Thoracic aorta (tissue), 2 donors: ENCODE results near the gene ARIH2. TPM values are rescaled to one million over a fixed set of nuclear protein-coding genes. Genes with fewer than 3 reads are reported as not detected.

Experiments
- ATAC-seq: fragments of 150-250 bp; one replicate; pipeline ENCODE4 v1.8.0; 2017; ENCODE audit warnings: low read depth; ENCODE audit not compliant: insufficient number of reproducible peaks, low FRiP score
- DNase-seq: peaks from one replicate; pipeline ENCODE4 v3.0.0-alpha.2; 2020; ENCODE audit warnings: low spot score
- H3K27ac ChIP-seq, 2 donors: fragments of 200-600 bp; sonication (generic); 1 replicate in 1 of 2; 2 replicates in 1 of 2; pipeline ENCODE4 v1.5.1; 2016; ENCODE audit warnings: mild to moderate bottlenecking in 2 of 2, moderate library complexity in 2 of 2
- H3K27me3 ChIP-seq: fragments of 200-600 bp; sonication (generic); replicated peaks from 2 replicates; pipeline ENCODE4 v1.6.0; 2016; ENCODE audit warnings: mild to moderate bottlenecking; ENCODE audit not compliant: insufficient read depth
- H3K36me3 ChIP-seq: fragments of 200-600 bp; sonication (generic); one replicate; pipeline ENCODE4 v1.5.1; 2016
- H3K4me1 ChIP-seq, 2 donors: fragments of 200-600 bp; sonication (generic); 1 replicate in 1 of 2; 2 replicates in 1 of 2; pipeline versions ENCODE4 v1.5.1 to v1.6.0; 2016; ENCODE audit warnings: low read depth in 2 of 2, mild to moderate bottlenecking in 1 of 2; ENCODE audit not compliant: control insufficient read depth in 1 of 2
- H3K4me3 ChIP-seq: fragments of 200-600 bp; sonication (generic); 2 replicates; pipeline ENCODE4 v1.5.1; 2016; ENCODE audit warnings: mild to moderate bottlenecking
- H3K9me3 ChIP-seq: fragments of 200-600 bp; sonication (generic); 2 replicates; pipeline ENCODE4 v1.5.1; 2016
- total RNA-seq, 2 donors: library from RNA; depleted of rRNA; stranded (reverse); fragments of >200 nt; gene quantifications; one replicate each; pipeline versions ENCODE4 v1.1.0 to v1.2.3, GENCODE V29; 2016
- TF ChIP-seq, protein P1 (sequence below): fragments of 200-600 bp; sonication (generic); IDR thresholded peaks from one replicate; pipeline ENCODE4 v1.5.1; 2019; ENCODE audit warnings: antibody characterized with exemption

Gene ARIH2
- total RNA-seq, 2 donors from 2014 or later = 90.4 to 162 TPM

DNA sequence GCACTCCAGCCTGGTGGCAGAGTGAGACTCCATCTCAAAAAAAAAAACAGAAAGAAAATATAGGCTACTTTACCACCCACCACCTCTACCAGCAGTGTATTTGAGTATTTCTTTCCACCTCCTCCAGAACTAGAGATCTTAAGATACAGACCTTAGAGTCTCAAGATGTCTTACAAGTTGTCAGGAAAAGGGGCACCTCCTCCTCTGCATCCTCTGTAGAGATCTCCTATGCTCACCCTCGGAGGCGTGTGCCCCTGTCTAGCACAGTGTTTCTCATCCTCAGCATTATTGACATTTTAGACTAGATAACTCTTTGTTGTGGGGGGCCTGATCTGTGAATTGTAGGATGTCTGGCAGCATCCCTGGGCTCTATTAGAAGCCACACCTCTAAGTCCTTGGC lies 43.7 kb downstream of the ARIH2 start:
- TF ChIP-seq, protein P1, sequence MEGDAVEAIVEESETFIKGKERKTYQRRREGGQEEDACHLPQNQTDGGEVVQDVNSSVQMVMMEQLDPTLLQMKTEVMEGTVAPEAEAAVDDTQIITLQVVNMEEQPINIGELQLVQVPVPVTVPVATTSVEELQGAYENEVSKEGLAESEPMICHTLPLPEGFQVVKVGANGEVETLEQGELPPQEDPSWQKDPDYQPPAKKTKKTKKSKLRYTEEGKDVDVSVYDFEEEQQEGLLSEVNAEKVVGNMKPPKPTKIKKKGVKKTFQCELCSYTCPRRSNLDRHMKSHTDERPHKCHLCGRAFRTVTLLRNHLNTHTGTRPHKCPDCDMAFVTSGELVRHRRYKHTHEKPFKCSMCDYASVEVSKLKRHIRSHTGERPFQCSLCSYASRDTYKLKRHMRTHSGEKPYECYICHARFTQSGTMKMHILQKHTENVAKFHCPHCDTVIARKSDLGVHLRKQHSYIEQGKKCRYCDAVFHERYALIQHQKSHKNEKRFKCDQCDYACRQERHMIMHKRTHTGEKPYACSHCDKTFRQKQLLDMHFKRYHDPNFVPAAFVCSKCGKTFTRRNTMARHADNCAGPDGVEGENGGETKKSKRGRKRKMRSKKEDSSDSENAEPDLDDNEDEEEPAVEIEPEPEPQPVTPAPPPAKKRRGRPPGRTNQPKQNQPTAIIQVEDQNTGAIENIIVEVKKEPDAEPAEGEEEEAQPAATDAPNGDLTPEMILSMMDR = no peak
- Histone ChIP-seq H3K27me3 (no peaks in the 10 kb centered on the region), H3K9me3 (no peaks in the 10 kb centered on the region), H3K27ac (no peak overlapping the region), H3K36me3 (peaks cover 7% of the 10 kb centered on the region), H3K4me1 (no peaks in the 10 kb centered on the region), H3K4me3 (no peak overlapping the region)
- no peak for ATAC-seq
- DNase-seq = no peak

DNA sequence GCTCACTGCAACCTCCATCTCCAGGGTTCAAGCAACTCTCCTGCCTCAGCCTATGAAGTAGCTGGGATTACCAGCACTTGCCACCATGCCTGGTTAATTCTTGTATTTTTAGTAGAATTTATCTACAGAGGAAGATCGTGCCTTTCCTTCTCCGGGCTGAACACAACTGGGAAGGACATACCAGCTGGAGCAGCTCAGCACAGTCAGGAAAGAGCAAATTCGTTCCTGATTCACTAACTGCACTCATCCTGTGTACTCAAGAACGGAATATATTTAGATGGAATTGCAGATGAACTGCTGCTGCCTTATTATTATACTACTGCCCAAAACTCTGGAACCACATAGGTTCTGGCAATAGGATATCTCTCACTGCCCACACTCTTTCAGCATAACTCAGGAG lies 44.3 kb downstream of the ARIH2 start:
- peaks cover 4% of the 10 kb centered on the region for H3K36me3 ChIP-seq
- H3K4me3 ChIP-seq = no peak overlapping the region
- TF ChIP-seq, protein P1 = no peak
- no peak overlapping the region for H3K27ac ChIP-seq
- H3K27me3 ChIP-seq = no peaks in the 10 kb centered on the region
- ATAC-seq (no peak), DNase-seq (no peak)
- H3K4me1 ChIP-seq = no peaks in the 10 kb centered on the region
- no peaks in the 10 kb centered on the region for H3K9me3 ChIP-seq

DNA sequence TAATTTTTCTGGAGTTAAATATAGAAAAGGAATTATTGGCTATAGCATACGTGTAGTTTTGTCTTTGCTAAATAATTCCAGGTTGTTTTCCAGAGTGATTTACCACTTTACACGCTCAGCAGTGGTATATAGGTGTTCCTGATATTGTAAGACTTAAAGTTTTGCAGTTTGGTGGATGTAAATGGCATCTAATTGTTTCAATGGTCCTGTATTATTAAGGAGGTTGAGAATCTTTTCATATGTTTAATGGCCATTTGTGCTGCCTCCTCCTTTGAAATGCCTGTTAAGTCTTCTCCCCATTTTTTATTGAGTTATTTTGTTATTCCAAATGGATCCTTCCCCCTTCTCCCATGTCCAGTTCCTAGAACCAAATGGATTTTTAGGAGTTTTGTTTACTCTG lies 44.9 kb downstream of the ARIH2 start:
- TF ChIP-seq, protein P1 = no peak
- Histone ChIP-seq H3K4me3 (no peak overlapping the region), H3K4me1 (no peaks in the 10 kb centered on the region), H3K27me3 (no peaks in the 10 kb centered on the region), H3K27ac (no peak overlapping the region), H3K36me3 (peaks cover 7% of the 10 kb centered on the region), H3K9me3 (no peaks in the 10 kb centered on the region)
- DNase-seq = no peak
- ATAC-seq = no peak

DNA sequence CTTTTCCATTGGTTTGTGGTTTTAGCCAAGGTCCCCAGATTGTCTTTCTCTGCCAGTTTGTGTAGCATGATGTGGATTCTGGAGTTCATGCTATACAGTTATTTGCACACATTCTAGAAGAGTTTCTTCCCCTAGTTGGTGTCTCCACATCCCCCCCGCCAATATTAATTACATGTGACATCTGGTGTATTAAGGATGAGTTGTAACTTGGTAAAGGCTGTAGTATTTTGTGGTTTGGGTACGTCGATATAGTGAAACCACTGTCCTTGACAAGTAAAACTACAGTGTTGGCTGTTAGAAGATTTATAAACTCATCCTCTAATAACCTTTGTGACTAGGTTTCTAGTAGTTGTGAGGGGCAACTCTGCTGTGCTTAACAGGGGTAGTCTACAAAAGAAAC lies 47.7 kb downstream of the ARIH2 start:
- ATAC-seq = no peak
- Histone ChIP-seq H3K27ac (no peak overlapping the region), H3K27me3 (no peaks in the 10 kb centered on the region), H3K9me3 (no peaks in the 10 kb centered on the region), H3K4me3 (no peak overlapping the region), H3K36me3 (peaks cover 33% of the 10 kb centered on the region), H3K4me1 (no peaks in the 10 kb centered on the region)
- TF ChIP-seq, protein P1 = no peak
- no peak for DNase-seq

DNA sequence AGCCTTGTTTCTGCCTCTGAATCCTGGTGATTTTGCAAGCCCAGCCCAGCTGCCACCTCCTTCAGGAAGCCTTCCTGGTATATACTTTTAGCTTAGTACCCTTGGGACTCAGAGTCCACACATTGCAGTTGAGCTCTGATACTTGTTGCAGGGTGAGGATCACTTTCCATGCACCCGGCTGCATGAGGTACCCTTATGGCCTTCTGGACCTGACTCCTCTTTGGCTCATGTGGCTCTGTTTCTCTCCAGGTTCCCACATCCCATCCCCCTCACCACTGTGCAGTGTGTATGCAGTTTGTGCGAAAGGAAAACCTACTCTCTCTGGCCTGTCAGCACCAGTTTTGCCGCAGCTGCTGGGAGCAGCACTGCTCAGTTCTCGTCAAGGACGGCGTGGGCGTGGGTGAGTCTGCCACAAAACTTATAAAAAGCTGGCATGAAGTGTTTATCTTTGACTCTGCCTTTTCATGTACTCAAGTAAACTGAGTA lies 48.3 kb downstream of the ARIH2 start:
- H3K27me3 ChIP-seq = no peaks in the 10 kb centered on the region
- no peaks in the 10 kb centered on the region for H3K4me1 ChIP-seq
- no peak overlapping the region for H3K27ac ChIP-seq
- no peak overlapping the region for H3K4me3 ChIP-seq
- H3K9me3 ChIP-seq = no peaks in the 10 kb centered on the region
- DNase-seq (no peak), ATAC-seq (no peak)
- TF ChIP-seq, protein P1 = no peak
- peaks cover 39% of the 10 kb centered on the region for H3K36me3 ChIP-seq
